A549 treated with Hydrocortisone at 1 μM for 4 hours (cell line): ENCODE measurements around the gene RAB25. TPM values are rescaled to one million over a fixed set of nuclear protein-coding genes. Genes with fewer than 3 reads are reported as not detected.

Source experiments
- total RNA-seq: library from RNA; stranded (reverse); fragments of 200-300 nt; extraction: Qiagen RNA extraction; gene quantifications from 5 replicates; pipeline ENCODE4 v1.2.3, GENCODE V29; 2022

The RAB25 gene
- 0.17 to 0.28 TPM in 2 of 5 replicates, not detected in the others for total RNA-seq

DNA sequence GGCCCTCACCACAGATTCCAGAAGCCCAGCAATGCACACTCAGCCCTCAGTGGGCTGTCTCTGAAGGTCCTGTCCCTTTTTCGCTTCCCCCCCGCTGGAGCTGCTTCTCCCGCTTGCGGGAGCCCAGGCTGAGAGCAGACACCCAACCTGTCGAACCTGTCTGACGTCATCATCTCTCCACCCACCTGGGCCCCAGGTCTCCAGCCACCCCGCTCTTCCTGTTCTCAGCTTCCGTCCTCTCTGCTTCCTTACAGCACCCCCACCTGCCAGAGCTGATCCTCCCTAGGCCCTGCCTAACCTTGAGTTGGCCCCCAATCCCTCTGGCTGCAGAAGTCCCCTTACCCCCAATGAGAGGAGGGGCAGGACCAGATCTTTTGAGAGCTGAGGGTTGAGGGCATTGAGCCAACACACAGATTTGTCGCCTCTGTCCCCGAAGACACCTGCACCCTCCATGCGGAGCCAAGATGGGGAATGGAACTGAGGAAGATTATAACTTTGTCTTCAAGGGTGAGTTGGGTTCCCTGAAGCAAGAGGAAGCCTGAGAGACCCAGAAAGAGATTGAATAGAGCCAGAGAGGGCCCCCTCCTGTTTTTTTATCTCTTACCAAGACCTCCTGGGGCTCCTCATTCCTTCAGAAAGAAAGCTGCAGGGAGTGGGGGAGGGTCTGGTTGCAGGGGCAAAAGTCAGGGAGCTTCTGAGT lies at the start of gene RAB25:
Gene RAB25 (plus strand): TSS at position 224 of the 700 bp plus-strand sequence. CDS start 241 bp downstream, at position 465.

GRCh38 chr1:156020293-156021092 lies 40.5 kb upstream of the RAB25 start, which contains the start of gene SSR2:
Gene SSR2, minus strand, starts transcription at chr1:156020951. Its CDS starts 784 bp downstream, at chr1:156020167.

GRCh38 chr1:156053768-156054499 lies 7.0 kb upstream of the RAB25 start, which contains the start of gene UBQLN4:
Gene UBQLN4, minus strand, starts transcription at chr1:156053798. Its CDS starts 97 bp downstream, at chr1:156053701.

DNA sequence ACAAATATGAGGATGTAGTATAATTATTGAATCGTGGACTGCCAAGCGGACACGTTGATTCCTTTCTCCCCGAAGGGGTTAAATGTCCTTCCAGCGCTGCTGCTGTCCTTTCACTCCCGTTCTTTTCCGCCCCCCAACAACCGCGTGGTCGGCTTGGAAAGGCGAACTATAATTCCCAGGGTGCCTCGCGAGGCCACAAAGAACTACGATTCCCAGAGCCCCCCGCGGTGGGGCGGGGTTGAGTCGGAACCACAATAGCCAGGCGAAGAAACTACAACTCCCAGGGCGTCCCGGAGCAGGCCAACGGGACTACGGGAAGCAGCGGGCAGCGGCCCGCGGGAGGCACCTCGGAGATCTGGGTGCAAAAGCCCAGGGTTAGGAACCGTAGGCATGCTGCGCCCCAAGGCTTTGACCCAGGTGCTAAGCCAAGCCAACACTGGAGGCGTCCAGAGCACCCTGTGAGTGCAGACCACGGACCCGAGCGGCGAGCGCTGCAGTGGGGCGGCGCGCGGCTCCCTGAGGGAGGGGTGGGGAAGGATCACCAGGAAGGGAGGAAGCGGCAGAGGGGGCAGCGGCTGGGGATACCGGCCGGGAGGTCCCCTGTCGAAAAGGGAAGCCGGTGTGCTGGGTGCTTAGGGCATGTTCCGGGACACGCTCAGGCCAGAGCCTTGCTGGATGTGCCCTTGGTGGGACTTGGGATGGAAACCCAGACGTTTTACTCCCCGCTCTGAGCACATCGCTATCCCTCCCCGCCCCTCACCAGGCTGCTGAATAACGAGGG lies 6.3 kb upstream of the RAB25 start, which contains the start of gene LAMTOR2:
Gene LAMTOR2 (plus strand): TSS at position 283 of the 781 bp plus-strand sequence. CDS start 108 bp downstream, at position 391.

DNA sequence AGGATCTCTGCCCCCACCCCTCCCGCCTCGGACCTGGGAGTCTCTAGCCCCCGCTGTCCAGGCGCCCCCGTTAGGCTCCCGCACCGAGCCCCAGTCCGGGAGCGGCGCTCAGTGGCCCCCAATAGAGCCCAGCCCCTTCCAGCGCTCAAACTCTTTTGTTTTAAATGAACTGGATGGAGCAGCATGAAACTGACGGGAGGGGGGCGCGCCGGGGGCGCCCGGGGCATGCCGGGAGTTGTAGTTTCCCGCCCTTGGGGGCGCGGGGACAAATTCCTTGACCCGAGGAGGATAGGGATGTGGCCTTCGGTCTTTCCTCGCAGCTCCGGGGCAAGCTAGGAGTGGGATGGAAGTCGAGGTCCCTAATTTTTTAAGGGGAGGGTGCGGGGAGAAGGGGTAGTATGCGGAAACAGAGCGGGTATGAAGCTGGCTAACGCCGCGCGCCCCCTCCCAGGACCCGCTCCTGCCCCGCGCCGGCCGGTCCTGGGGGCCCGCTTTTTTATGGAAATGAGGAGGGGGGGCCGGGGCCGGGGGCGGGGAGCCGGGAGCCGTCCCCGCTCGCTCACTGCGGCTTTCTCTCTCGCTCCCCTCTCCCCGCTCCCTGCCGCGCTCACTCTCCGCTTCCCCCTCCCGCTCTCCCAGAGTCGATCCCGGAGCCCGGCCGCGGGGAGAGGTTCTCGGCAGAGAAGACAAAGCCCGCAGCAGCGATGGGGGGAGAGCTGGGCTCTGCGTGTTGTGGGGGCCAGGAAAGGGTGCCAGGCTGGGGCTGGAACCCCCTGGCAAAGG lies 21.5 kb downstream of the RAB25 start, which contains the start of gene MEX3A:
Gene MEX3A (minus strand): TSS at position 157 of the 783 bp plus-strand sequence. CDS start 467 bp downstream, outside the sequence.

DNA sequence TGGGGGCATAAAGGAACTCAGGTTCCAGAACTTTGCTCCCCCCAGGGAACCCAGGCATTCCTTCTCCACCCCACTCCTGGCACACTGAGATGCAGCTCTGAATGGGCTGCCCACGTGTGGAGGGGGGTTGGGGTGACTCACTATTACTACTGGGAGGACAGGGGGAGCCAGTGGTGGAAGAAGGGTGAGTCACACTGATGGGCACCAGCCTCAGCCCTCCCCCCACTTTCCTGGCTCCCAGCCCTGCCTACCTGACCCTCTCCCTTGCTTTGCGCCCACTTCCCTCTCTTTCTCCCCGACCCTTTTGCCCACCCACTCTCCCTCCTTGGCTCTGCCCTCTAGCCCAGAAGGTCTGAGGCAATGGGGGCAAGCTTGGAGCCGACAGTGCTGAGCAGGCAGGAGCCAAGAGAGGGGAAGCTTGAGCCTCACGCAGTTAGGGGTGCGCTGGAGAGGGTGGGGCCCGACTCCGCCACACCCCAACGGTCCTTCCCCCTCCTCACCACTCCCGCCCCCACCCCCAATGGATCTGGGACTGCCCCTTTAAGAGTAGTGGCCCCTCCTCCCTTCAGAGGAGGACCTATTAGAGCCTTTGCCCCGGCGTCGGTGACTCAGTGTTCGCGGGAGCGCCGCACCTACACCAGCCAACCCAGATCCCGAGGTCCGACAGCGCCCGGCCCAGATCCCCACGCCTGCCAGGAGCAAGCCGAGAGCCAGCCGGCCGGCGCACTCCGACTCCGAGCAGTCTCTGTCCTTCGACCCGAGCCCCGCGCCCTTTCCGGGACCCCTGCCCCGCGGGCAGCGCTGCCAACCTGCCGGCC lies 53.4 kb downstream of the RAB25 start, which contains the start of gene LMNA:
Gene LMNA (plus strand): TSS at position 611 of the 818 bp plus-strand sequence. CDS start 208 bp downstream, outside the sequence.

Other genes with a start within 250 kb of the RAB25 start
- gene GON4L, start 203.9 kb upstream of the RAB25 start, total RNA-seq: 11.9 to 15.3 TPM (median 13.5 TPM) in 5 replicates
- 0.92 to 1.5 TPM (median 1.3 TPM) in 5 replicates for gene SYT11, start 201.6 kb upstream of the RAB25 start, total RNA-seq
- 18.7 to 22.1 TPM (median 21.6 TPM) in 5 replicates for gene RIT1, start 149.8 kb upstream of the RAB25 start, total RNA-seq
- gene KHDC4, start 126.7 kb upstream of the RAB25 start, total RNA-seq: 20.0 to 23.2 TPM (median 22.2 TPM) in 5 replicates
- gene RXFP4, start 119.5 kb upstream of the RAB25 start, total RNA-seq: not detected in 5 replicates
- 27.6 to 42.5 TPM (median 34.0 TPM) in 5 replicates for gene ARHGEF2, start 82.6 kb upstream of the RAB25 start, total RNA-seq
- gene SSR2, start 40.2 kb upstream of the RAB25 start, total RNA-seq: 254 to 271 TPM (median 259 TPM) in 5 replicates
- 34.3 to 41.2 TPM (median 40.5 TPM) in 5 replicates for gene UBQLN4, start 7.4 kb upstream of the RAB25 start, total RNA-seq
- 140 to 156 TPM (median 148 TPM) in 5 replicates for gene LAMTOR2, start 6.4 kb upstream of the RAB25 start, total RNA-seq
- gene MEX3A, start 21.3 kb downstream of the RAB25 start, total RNA-seq: 1.2 to 2.4 TPM (median 2.2 TPM) in 5 replicates
- gene LMNA, start 53.6 kb downstream of the RAB25 start, total RNA-seq: 697 to 752 TPM (median 725 TPM) in 5 replicates
- 0.36 to 0.43 TPM (median 0.40 TPM) in 5 replicates for gene SEMA4A, start 92.4 kb downstream of the RAB25 start, total RNA-seq
- gene SLC25A44, start 132.9 kb downstream of the RAB25 start, total RNA-seq: 25.7 to 32.0 TPM (median 27.0 TPM) in 5 replicates
- gene PMF1, start 151.8 kb downstream of the RAB25 start, total RNA-seq: 47.7 to 63.9 TPM (median 60.3 TPM) in 5 replicates
- 0.16 to 0.62 TPM (median 0.30 TPM) in 3 of 5 replicates, not detected in the others for gene BGLAP, start 181.0 kb downstream of the RAB25 start, total RNA-seq
- gene PAQR6, start 186.9 kb downstream of the RAB25 start, total RNA-seq: 2.7 to 4.3 TPM (median 3.3 TPM) in 5 replicates
- 41.9 to 46.8 TPM (median 43.0 TPM) in 5 replicates for gene SMG5, start 221.7 kb downstream of the RAB25 start, total RNA-seq
- gene TMEM79, start 223.2 kb downstream of the RAB25 start, total RNA-seq: 7.4 to 8.6 TPM (median 7.5 TPM) in 5 replicates
- 36.3 to 48.1 TPM (median 45.0 TPM) in 5 replicates for gene GLMP, start 234.5 kb downstream of the RAB25 start, total RNA-seq
- gene VHLL, start 238.1 kb downstream of the RAB25 start, total RNA-seq: not detected in 5 replicates